Posterior cingulate gyrus (tissue), 11 donors: ENCODE data around the gene UBTD1.
"Not testable (repeated sequence)": the region's sequence is repeated elsewhere in the genome, so short reads cannot be mapped to it uniquely, and the experiment has no call there.

Experiments used
- DNase-seq, 10 donors: peaks; one replicate each; pipeline versions ENCODE4 v3.0.0 to v3.0.0-alpha.2; 2020 to 2021; ENCODE audit warnings: mixed read lengths in 3 of 10
- intact Hi-C: fragments of 100-400 bp; cut with DNase I; formaldehyde crosslinking; loops from one replicate; pipeline ENCODE4 v1.15.1; 2023

The UBTD1 gene

DNA sequence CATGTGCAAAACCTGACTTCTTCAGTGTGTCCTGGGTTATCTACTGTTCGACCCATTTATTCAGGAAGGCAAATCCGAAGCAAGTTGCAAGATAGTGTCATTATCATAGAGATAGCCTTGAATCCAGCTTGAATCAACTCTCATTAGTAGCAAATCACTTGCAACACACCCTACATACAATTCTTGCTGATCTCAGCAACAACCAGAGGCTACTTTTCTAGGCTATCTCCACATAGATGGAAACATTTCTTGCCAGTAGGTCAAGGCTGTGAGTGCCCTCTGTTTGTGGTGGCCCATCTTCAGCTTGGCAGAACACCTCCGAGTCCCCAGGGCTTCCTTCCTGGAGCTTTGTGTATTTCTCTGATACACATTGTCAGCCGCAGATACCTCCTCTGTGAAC lies 12.0 kb downstream of the UBTD1 start:
- no peak for DNase-seq
- intact Hi-C loops = no loop called here

DNA sequence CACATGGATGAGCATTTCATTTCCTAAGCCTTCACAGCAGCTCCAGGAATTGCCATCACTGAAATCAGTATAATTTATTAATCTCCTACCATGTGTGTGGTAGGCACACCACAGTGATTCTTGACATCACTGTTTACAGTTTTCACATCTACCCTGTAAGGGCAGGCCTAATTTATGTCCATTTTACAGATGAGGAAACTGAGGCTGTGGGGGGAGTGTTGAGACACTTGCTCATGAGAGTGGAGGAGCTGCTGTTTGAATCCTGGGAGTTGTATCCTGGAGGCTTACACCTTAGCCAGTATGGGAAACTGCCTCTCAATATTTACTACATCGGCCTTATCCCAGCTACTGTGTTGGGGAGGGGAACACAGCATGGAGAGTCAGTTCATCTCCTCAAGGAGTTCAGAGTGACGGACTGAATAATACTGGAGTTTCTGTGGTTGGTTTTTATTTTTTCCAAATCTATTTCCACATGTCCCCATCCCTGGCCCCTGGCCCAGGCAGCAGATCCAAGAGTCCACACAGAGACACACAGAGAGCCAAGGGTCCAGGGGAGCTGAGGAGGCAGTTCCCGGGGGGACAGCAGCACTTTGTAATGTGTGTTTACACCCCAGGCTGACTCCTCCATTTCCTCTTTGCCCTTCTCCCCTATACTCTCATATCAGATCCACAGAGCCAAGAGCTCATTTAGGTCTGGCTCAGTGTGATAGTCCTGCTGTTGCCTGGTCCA lies 13.2 kb downstream of the UBTD1 start:
- intact Hi-C loops = no loop called here

GRCh38 chr10:97512993-97513392 lies 14.3 kb downstream of the UBTD1 start:
- DNase-seq = no peak
- intact Hi-C loops = no loop called here

More for the DNA sequence above, 13.2 kb downstream of the UBTD1 start:
- no peak for DNase-seq

DNA sequence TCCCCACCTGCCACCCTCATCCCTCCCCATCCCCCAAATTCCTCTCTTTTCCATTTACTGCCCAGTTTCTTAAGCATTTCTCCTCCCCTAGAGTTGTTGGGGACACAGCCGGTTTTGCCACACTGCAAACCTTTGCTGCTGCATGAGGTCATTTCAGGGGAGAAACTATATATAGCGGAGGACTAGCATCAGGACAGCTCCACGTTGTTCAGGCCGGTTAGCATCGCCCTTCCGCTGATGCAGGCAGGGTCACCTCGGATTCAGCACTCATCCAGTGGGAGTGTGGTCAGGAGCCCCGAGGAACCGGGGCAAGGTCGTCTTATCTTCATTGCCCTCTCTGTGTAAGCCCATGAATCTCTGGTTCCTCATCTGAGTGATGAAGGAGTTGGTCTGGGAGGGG lies 15.6 kb downstream of the UBTD1 start:
- intact Hi-C loops = no loop called here
- DNase-seq = peak in 1 of 10 donors; percentile 52

- intact Hi-C loops = no loop called here
- peak in 1 of 10 donors; percentile 73 for DNase-seq
Measured at GRCh38 chr10:97515271-97515978, 16.7 kb downstream of the UBTD1 start.

DNA sequence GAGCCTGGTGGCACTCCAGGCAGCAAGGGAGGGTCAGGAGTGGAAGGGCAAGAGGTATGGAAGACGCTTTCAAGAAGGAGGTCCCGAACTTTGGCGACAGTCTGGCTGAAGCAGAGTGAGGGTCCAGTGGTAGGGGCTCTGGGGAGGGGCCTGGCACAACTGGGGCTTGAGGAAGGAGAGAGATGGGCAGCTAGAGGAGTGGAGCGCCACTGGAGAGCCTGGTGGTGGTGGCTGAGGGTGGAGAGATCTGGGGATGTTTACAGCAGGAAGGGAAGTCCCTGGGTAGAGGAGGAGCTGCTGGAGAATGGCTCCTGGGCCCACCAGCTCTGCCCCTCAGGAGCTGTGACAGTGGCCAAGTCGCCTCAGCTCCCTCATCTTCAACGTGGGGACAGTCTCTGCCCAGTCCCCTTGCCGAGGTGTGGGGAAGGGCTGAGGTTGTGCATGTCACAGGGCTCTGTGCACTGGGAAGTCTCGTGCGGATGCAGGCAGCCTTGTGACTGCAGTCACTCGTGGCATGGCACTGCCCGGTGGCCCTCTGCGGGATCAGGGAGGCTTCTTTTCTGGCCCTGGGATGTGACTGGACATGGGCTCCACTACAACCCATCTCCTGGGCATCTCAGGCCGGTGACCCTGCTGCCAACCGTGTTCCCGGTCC lies 18.5 kb downstream of the UBTD1 start:
- DNase-seq = peak in 2 of 10 donors; percentile 56 to 67
- intact Hi-C loops = no loop called here

GRCh38 chr10:97517778-97518300 lies 19.1 kb downstream of the UBTD1 start:
- intact Hi-C loops = no loop called here
- DNase-seq = peak in 2 of 10 donors; percentile 49 to 65

DNA sequence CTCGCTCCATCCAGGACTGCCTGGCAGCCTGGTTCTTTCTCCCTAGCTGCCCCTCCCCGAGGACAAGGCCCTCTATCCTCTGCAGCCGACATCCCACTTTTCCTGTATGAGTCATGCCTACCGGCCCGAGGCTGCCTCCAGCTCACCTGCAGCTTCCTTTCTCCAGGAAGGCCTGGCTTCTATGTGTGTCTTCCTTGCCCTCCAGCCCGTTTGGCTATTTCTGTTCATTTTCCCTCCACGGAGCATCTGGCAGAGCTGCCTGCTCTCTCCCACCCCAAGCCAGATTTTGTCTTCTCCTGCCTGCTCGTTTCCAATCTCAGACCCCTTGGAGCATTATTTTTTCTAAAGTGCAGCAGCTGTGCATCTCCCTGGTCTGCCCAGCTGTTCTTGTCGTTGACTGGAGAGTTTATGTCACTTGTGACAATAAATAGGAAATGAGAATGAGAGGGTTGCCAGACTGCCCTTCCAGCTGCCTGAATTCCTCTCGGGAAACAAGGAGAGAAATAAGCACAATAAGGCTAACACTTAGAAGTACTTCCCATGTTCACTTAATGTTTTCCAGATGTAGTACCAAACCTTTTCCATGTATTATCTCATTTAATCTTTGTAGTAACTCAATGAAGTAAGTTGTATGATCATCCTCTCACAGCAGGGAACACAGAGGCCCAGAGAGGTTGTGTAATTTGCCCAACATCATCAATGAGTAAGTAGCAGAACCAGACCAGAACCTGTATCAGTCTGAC lies 19.7 kb downstream of the UBTD1 start:
- intact Hi-C loops = no loop called here

DNA sequence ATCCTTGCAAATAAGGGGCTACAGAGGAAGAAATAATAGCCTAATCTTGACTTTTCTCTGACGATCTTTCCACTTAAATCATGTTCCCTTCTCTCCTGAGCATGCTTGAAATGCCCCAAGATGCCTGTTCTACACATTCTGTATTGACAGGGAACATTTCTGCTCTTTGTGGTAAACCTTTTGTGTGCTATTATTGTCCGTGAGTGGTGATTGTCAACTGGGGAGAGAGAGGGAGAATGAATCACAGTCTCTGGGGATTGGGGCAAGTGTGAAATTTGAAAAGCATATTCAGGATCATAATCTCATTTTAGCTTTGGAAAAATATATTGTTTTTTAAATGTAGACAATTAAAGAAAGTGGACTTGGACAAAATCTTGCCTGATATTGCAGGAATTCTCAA lies 20.6 kb downstream of the UBTD1 start:
- intact Hi-C loops = no loop called here
- no peak for DNase-seq

More for the DNA sequence above, 19.7 kb downstream of the UBTD1 start:
- peak in 3 of 10 donors; percentile 65 to 84 (median 81) for DNase-seq

- intact Hi-C loops = no loop called here
- DNase-seq = peak in 3 of 10 donors; percentile 7 to 69 (median 35)
Measured at GRCh38 chr10:97520520-97520919, 21.8 kb downstream of the UBTD1 start.

GRCh38 chr10:97520978-97521761 lies 22.4 kb downstream of the UBTD1 start:
- intact Hi-C loops = no loop called here
- DNase-seq = peak in 3 of 10 donors; percentile 33 to 46 (median 46)

DNA sequence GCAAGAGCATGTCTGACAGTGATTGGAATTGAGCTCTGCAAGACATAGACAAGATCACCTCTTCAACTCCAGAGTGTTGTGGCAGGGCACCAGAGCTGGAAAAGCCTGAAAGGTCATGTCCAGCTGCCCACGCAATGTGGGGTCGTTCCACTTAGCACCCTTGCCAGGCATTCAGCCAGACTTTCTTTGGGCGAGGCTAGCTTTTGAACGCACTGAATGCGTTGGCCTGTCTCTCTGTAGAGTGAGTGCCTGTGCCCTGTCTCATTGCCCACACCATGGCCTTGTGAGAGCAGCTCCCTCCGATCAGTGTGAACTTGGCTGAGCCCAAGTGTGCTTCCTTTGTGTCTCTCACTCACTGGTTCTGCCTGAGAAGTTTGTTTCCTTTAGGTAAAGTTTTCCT lies 23.3 kb downstream of the UBTD1 start:
- DNase-seq = peak in 3 of 10 donors; percentile 55 to 77 (median 65)
- intact Hi-C loops = no loop called here

GRCh38 chr10:97522937-97523336 lies 24.2 kb downstream of the UBTD1 start:
- intact Hi-C loops = no loop called here
- DNase-seq = peak in 1 of 10 donors; percentile 45

- intact Hi-C loops = no loop called here
- DNase-seq = peak in 2 of 10 donors; percentile 32 to 37
Measured at GRCh38 chr10:97525086-97525485, 26.4 kb downstream of the UBTD1 start.

GRCh38 chr10:97525683-97526110 lies 27.0 kb downstream of the UBTD1 start:
- intact Hi-C loops = no loop called here

DNA sequence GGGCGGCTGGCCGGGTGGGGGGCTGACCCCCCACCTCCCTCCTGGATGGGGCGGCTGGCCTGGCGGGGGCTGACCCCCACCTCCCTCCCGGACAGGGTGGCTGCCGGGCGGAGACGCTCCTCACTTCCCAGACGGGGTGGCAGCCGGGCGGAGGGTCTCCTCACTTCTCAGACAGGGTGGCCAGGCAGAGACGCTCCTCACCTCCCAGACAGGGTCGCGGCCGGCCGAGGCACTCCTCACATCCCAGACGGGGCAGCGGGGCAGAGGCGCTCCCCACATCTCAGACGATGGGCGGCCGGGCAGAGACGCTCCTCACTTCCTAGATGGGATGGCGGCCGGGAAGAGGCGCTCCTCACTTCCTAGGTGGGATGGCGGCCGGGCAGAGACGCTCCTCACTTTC lies 30.2 kb downstream of the UBTD1 start:
- peak in 3 of 10 donors; percentile 9 to 43 (median 41) for DNase-seq
- intact Hi-C loops = not testable (repeated sequence)

More at GRCh38 chr10:97525683-97526110, 27.0 kb downstream of the UBTD1 start:
- no peak for DNase-seq

GRCh38 chr10:97529685-97530465 lies 31.2 kb downstream of the UBTD1 start:
- DNase-seq = peak in 3 of 10 donors; percentile 22 to 31 (median 25)
- intact Hi-C loops = no loop called here

GRCh38 chr10:97531401-97531986 lies 32.8 kb downstream of the UBTD1 start:
- intact Hi-C loops = no loop called here
- DNase-seq = peak in 2 of 10 donors; percentile 15 to 18
